ENCODE data around the gene CHD6.

CHD6 gene

DNA sequence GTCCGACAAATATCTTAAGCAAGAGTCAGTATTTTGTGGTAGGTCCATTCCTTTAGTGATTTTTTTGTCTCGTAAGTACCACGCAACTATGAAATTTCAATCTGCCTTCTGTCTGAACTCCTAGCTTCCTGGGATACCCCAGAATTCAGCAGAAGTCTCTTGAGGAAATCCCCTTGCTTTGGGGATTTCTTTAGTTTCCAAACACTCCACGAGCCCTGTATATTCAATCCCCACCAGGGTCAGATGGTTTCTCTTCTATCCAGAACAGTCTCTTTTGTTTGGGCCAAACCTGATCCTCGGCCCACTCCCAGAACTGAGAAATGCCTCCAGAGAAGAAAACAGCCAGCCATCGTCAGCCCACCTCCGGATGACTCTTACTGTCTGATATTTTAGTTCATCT, 113.0 kb downstream of the CHD6 start:
- no peak for DNase-seq

DNA sequence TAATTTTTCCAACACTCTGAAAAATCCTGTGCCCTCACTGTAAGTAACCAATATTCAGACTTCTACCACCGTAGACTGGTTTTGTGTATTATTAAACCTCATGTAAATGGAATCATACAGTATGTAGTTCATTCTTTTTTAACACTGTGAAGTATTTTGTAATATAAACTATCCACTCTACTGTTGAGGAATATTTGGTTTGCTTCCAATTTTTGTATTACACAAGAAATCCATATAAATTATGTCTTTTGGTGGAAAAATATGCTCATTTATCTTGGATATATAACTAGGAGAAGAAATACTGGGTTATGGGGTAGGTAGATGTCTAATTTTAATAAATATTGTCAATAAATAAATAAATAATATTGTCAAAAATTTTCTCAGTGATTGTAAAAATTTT, 116.8 kb downstream of the CHD6 start:
- no peak for DNase-seq

DNA sequence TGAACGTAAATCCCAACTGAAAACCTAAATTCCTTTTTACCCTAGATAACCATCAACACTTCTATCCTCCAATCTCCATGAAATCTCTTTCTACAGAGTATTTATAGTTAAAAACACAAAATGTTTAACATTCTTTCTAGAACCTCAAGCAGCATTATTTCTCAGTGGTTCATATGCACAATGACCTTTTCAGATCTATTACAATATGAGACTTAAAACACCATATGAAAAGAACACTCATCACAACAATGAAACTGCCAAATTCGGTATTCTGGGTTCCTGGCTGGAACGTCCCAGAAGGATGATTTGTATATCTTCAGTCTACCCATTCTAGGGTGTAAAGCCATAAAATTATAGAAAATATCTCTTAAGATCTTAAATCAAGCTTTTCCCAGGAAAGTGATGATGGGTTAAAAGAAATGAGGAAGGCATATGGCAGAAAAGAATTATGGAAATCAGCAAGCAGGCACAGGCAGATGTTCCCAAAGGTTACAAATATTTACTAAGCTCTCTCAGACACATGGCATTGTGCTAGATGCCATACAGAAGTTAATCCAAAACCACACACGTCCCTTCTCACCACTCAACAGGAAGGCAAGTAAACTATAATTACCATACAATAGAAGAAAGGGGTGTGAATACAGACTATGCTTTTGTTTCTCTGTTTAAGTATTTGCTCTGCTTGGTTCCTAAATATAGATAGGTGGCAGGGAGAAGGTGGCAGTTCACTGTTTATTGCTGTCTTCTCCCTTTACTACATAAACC, 118.0 kb downstream of the CHD6 start:
- no peak for DNase-seq

DNA sequence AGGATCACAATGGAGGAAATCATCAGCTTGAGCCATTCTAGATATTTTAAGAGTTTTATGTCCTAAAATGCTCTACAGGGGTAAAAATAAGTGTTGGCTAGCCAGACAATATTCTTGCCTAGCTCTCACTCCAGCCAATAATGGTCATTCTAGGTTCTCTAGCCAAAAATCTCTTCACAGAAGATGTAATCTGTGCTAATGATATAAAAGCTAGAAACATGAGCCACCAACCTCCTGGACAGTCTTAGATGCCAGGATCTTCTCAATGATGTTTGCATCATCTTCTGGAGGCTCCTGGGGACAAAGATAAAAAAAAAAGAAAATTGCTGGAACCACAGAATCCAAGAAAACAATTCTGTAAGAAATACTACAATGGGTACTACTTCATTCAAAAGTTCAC, 119.1 kb downstream of the CHD6 start:
- DNase-seq, result no peak

DNA sequence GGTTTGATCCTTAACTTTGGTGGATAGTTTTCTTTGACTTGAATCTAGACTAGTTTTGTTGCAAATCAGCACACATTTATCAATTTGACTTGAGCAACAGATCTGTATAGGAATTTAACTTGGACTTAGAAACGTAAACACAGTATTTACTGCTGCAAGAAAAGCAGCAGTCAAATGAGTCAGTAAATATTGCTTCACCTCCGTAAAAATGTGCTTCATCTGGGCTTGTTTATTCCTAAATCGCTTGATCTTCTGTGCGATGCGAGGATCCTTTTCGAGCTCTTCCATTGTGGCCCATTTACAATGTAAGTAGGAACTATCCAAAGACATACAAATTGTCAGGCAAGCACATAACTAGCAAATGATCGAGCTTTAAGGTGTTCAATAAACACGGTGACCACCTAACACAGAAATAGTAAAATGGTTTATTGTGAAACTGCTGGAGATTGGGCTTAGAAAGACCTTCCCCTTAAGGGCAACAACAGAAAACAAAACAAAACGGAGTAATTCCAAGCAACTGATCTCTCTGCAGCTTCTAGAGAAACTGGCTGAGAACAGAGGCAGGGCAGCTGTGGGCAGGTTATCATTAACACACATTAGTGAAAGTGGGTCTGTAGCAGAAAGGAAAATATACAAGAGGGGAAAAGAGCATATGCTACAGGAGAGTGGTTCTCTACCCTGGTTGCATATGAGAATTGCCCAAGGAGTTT, 120.8 kb downstream of the CHD6 start:
- no peak for DNase-seq

- DNase-seq, result no peak
Measured at GRCh38 chr20:41494451-41494850, 123.7 kb downstream of the CHD6 start.

- DNase-seq, result no peak
Measured at GRCh38 chr20:41483553-41483930, 134.6 kb downstream of the CHD6 start.

GRCh38 chr20:41482647-41483552, 135.3 kb downstream of the CHD6 start:
- DNase-seq, result no peak

DNA sequence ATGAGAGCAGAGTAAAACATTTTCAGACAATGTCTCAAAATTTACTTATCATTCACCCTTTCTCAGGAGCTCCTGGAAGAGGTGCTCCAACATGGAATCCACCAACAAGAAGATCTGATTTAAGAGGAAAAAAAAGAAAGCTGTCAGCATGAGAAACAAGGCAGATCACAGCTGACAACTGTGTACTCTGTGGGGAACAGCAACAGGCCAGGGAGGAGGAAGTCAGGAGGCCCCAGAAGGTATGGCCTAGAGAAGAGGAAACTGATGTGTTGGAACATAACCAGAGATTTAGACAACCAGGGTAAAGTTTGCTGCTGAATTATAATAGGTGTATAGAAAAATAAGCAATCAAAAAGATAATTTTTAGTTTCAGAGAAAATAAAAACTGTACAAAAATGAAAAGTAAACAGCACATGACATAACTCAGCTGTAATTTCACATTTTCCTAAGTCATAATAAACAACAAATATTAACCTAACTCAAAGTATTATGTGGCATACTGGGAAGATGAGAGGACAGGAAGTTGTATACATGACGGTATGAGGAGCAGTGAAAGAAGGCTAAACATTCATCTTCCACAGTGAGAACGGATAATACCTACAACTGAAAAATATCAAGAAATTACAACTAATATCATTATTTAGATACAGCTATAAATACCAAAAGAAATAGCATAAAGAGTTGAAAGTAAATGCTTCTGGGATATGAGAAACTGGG, 138.0 kb downstream of the CHD6 start:
- DNase-seq, result no peak

- DNase-seq, result no peak
Measured at GRCh38 chr20:41479113-41479512, 139.1 kb downstream of the CHD6 start.

DNA sequence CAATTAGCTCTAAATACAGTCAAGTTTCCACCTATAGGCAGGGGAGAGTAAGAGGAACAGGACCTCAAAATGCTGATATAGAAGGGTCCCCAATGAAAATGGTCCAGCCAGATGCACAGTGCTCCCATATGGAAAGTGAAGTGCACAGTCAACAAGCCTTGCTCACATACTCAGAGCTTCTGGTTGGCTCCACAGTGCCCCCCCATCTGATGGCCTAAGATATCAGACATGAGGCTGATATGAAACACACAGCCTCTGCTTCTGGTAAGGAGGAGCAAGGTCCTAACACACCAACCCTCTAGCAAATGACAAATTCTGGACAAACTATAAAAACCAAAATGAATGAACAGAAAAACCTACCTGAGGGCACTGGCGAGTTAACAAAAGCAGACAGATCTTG, 140.2 kb downstream of the CHD6 start:
- DNase-seq, result no peak

GRCh38 chr20:41476446-41476845, 141.7 kb downstream of the CHD6 start:
- DNase-seq, result no peak

GRCh38 chr20:41476013-41476441, 142.2 kb downstream of the CHD6 start:
- no peak for DNase-seq

- DNase-seq, result no peak
Measured at GRCh38 chr20:41475503-41475902, 142.7 kb downstream of the CHD6 start.

- no peak for DNase-seq
Measured at GRCh38 chr20:41470362-41471095, 147.6 kb downstream of the CHD6 start.

GRCh38 chr20:41469868-41470267, 148.3 kb downstream of the CHD6 start:
- no peak for DNase-seq

DNA sequence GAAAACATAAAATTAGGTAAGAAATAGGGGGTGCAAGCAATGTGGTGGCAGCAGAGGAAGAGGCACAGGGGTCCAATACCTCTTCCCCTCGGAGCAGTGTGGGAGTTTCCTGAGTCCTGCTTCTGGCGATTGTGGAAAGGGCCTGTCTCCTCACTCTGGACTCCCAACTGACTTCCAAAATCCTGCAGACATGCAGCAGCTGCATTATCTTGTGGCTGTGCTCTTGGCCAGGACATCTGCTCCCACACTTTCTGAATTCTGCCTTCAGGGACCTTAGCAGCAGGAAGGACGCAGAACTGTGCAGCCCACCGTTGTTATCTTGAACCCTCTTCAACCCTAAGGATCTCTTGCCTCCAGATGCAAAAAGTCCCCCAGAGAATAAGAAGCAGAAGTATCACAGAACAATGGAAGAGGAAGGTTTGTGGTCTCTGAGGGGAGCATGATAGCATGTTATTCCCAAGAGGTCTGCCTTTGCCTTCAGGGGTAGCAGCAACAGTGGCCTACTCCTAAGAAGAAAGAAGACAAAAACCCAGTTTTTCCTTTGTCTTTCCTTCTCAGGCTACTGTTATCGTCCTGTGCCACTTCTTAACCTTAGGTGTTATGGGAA, 149.1 kb downstream of the CHD6 start:
- DNase-seq, result no peak

- no peak for DNase-seq
Measured at GRCh38 chr20:41467690-41468089, 150.5 kb downstream of the CHD6 start.

DNA sequence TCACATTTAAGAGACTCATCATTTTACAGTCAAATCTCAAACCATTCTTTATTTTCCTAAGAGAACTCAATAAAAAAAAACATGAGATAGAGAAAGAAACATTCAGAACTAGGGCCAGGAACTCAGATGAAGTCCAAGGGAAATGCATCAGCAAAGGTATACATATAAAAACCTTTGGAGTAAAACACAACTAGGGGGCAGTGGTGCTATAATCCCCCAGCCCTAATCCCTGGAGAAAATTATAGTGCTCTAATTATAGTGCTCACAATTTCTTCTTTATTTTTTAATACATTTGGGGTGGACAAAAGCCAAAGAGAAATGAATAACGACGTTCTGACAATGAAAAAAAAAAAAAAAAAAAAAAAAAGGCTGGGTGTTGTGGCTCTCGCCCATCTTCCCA, 151.0 kb downstream of the CHD6 start:
- DNase-seq, result no peak

DNA sequence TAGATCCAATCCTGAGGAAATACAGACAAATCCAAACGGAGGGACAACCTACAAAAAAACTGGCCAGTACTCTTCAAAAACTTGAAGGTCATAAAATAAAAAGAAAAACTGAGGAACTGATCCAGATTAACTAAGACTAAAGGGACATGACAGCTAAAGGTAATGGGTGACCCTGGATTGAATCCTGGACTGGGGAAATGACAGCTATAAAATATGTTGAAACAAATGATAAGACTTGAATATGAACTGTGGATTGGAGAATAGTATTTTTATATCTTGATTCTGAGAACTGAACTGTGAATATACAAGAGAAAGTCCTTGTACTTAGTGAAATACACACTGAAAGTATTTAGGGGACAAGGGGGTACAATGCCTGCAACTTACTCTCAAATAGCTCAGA, 154.6 kb downstream of the CHD6 start:
- no peak for DNase-seq

DNA sequence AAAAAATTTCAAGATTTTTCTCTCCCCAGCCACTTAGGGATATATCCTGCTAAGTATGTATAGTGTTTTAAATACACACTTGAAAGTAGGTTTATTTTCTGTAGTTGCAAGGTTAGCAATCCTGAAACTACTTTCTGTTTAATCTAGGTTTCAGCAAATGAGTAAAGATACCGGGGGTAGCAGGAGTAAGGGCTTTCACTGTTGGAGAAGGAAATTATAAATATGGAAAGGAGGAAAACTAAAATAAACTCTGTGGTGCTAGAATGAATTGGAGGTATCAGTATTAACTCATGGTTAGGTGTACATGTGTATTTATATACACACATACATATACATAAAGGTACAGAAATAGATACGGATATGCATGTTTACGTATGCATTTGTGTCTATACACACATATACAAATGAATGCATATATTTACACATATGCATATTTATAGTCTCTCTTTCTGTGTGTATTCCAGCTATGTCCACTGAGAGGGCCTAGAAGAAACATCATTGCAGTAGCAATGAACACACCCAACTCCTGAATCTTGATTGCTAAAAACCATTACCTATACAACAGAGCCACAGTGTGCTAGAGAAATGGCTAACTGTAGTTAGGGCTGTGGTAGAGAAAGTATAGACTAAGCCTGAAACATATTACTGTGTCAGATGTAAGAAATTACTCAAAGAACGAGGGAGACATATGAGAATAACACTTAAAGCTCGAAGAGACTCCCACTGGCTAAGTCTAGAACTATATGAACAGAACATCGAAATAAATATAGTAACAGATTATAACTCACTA, 155.6 kb downstream of the CHD6 start:
- no peak for DNase-seq

Measured in islet precursor cell (in vitro differentiated cells).